ENCODE results near the gene ANXA11.
A peak's percentile ranks its signal among the peaks of the same experiment; 100 is the strongest.

ANXA11 gene

GRCh38 chr10:80104066-80104926 is 101.0 kb downstream of the ANXA11 start:
- peak; percentile 84 for DNase-seq (ENCODE audit: low spot score)

Data from hepatic stellate cell (primary cell).